HepG2 (cell line): Measurements from ENCODE around the gene SLC39A1. TPM values are rescaled to one million over a fixed set of nuclear protein-coding genes. Genes with fewer than 3 reads are reported as not detected.
A peak's percentile ranks its signal among the peaks of the same experiment; 100 is the strongest.

Experiments used
- AHDC1 ChIP-seq: sonication (generic); formaldehyde crosslinking; IDR thresholded peaks from 2 replicates; pipeline ENCODE4 v1.5.1; 2020; ENCODE audit warnings: mild to moderate bottlenecking, missing genetic modification reagents, borderline replicate concordance
- ATF5 ChIP-seq: sonication (generic); formaldehyde crosslinking; IDR thresholded peaks from 2 replicates; pipeline ENCODE4 v1.4.0; 2020; ENCODE audit warnings: mild to moderate bottlenecking, low read depth, missing genetic modification reagents
- CREB3 ChIP-seq: sonication (generic); formaldehyde crosslinking; IDR thresholded peaks from 2 replicates; pipeline ENCODE4 v1.5.0; 2020; ENCODE audit warnings: missing genetic modification reagents
- HOXA5 ChIP-seq: sonication (generic); formaldehyde crosslinking; IDR thresholded peaks from 2 replicates; pipeline ENCODE4 v1.4.0; 2020; ENCODE audit warnings: missing genetic modification reagents
- KLF12 ChIP-seq: sonication (generic); formaldehyde crosslinking; IDR thresholded peaks from 2 replicates; pipeline ENCODE4 v1.4.0; 2020; ENCODE audit warnings: missing genetic modification reagents, borderline replicate concordance
- NFAT5 ChIP-seq: sonication (generic); formaldehyde crosslinking; IDR thresholded peaks from 2 replicates; pipeline ENCODE4 v1.4.0; 2020; ENCODE audit warnings: missing genetic modification reagents
- SMAD1 ChIP-seq: sonication (generic); formaldehyde crosslinking; IDR thresholded peaks from 2 replicates; pipeline ENCODE4 v1.4.0; 2020; ENCODE audit warnings: missing genetic modification reagents, low read depth, mild to moderate bottlenecking, borderline replicate concordance
- TEAD2 ChIP-seq: sonication (generic); formaldehyde crosslinking; IDR thresholded peaks from 2 replicates; pipeline ENCODE4 v1.9.0; 2021; ENCODE audit warnings: missing genetic modification reagents
- ZNF503 ChIP-seq: sonication (generic); formaldehyde crosslinking; IDR thresholded peaks from 2 replicates; pipeline ENCODE4 v1.4.0; 2020; ENCODE audit warnings: missing genetic modification reagents
- ZNF670 ChIP-seq: sonication (generic); formaldehyde crosslinking; IDR thresholded peaks from 2 replicates; pipeline ENCODE4 v1.8.0; 2022; ENCODE audit warnings: mild to moderate bottlenecking, missing genetic modification reagents, borderline replicate concordance
- ZNF724P ChIP-seq: sonication (generic); formaldehyde crosslinking; IDR thresholded peaks from 2 replicates; pipeline ENCODE4 v1.8.0; 2022; ENCODE audit warnings: missing genetic modification reagents, borderline replicate concordance
- ZSCAN12 ChIP-seq: sonication (generic); formaldehyde crosslinking; IDR thresholded peaks from 2 replicates; pipeline ENCODE4 v1.9.0; 2021; ENCODE audit warnings: mild to moderate bottlenecking, missing genetic modification reagents
- polyA plus RNA-seq, 8 experiments: library from polyadenylated mRNA; depleted of rRNA in 3 of 8; stranded (reverse) in 7 of 8; unstranded in 1 of 8; fragments of >200 nt; fragmentation: Illumina TruSeq in 4 of 8; extraction: Trizol in 4 of 8; gene quantifications; 2 replicates each; pipeline versions ENCODE4 v1.2.1 to v1.2.3, GENCODE V29; 2011 to 2016; ENCODE audit warnings: low read depth in 4 of 8, missing spikeins in 1 of 8, mixed read lengths in 1 of 8; ENCODE audit not compliant: insufficient read depth in 1 of 8
- total RNA-seq, 5 experiments: library from RNA; depleted of rRNA; stranded (reverse); fragments of >200 nt; fragmentation: Illumina TruSeq; extraction: Trizol; gene quantifications; 2 replicates each; pipeline ENCODE4 v1.2.3, GENCODE V29; 2016; ENCODE audit warnings: low read depth in 1 of 5

Gene SLC39A1
- total and polyA plus RNA-seq, 2 of the 13 experiments (the other 11 are each of a cell fraction or from before 2014, with no cell fraction given) = 71.2 to 78.4 TPM

- peak; percentile 17; the same call in 1 of the 2 replicates for TF ChIP-seq NFAT5
- 0 out of 2 replicates have a peak, but pooled peaks have one; percentile 59 for TF ChIP-seq HOXA5
- TF ChIP-seq TEAD2 = 0 out of 2 replicates have a peak, but pooled peaks have one; percentile 66
- TF ChIP-seq ZSCAN12 (CRISPR knock-in tag) = 0 out of 2 replicates have a peak, but pooled peaks have one; percentile 9
- peak; percentile 37; the same call in 1 of the 2 replicates for TF ChIP-seq CREB3 (CRISPR knock-in tag)
- TF ChIP-seq AHDC1 (CRISPR knock-in tag) = 0 out of 2 replicates have a peak, but pooled peaks have one; percentile 29
- no peak for TF ChIP-seq SMAD1 (CRISPR knock-in tag)
- peak; percentile 10; the same call in 1 of the 2 replicates for TF ChIP-seq ZNF670 (CRISPR knock-in tag)
- 0 out of 2 replicates have a peak, but pooled peaks have one; percentile 86 for TF ChIP-seq ZNF724P (CRISPR knock-in tag)
- TF ChIP-seq ZNF503 (CRISPR knock-in tag) = 0 out of 2 replicates have a peak, but pooled peaks have one; percentile 16
- peak; percentile 59 for TF ChIP-seq KLF12 (CRISPR knock-in tag)
- TF ChIP-seq ATF5 (CRISPR knock-in tag) = peak; percentile 50; the same call in 1 of the 2 replicates
These were observed 13.5 kb upstream of the SLC39A1 start (continued) for GRCh38 chr1:153976819-153977249.
